Body of pancreas (tissue), 4 donors: Measurements from ENCODE around the gene FRMD5.

Experiments
- POLR2A ChIP-seq, 3 donors: fragments of 450-650 bp; IDR thresholded peaks; one replicate each; pipeline ENCODE4 v1.6.1; 2016; ENCODE audit warnings: antibody characterized with exemption in 3 of 3, mild to moderate bottlenecking in 2 of 3
- TF ChIP-seq, protein P1 (sequence below), 7 experiments: fragments of 450-650 bp in 4 of 7; fragments of 200-600 bp in 3 of 7; sonication (generic) in 3 of 7; IDR thresholded peaks; one replicate each; pipeline ENCODE4 v1.5.1; 2016 to 2019; ENCODE audit warnings: antibody characterized with exemption in 7 of 7

DNA sequence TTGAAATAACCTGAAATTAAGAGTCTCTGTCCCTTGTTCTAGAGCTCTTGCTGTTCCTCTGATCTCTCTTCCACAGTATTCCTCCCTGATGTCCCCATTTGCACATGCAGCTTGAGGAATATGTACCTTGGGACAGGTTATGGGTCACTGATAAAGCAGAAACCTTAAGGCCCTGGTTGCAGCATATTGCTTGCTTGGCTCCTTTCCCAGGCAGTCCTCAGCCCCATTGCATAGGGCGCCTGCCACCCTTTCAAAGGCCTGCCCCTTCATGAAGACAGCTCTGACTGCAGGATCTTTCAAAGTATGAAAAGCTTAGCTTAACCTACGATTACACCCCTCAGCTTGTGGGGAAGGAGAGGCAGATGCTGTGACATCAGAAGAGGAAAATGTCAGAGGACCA is 316.6 kb downstream of the FRMD5 start:
- TF ChIP-seq, protein P1, sequence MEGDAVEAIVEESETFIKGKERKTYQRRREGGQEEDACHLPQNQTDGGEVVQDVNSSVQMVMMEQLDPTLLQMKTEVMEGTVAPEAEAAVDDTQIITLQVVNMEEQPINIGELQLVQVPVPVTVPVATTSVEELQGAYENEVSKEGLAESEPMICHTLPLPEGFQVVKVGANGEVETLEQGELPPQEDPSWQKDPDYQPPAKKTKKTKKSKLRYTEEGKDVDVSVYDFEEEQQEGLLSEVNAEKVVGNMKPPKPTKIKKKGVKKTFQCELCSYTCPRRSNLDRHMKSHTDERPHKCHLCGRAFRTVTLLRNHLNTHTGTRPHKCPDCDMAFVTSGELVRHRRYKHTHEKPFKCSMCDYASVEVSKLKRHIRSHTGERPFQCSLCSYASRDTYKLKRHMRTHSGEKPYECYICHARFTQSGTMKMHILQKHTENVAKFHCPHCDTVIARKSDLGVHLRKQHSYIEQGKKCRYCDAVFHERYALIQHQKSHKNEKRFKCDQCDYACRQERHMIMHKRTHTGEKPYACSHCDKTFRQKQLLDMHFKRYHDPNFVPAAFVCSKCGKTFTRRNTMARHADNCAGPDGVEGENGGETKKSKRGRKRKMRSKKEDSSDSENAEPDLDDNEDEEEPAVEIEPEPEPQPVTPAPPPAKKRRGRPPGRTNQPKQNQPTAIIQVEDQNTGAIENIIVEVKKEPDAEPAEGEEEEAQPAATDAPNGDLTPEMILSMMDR (IDR thresholded peaks at IDR 0.05): no peak
- TF ChIP-seq POLR2A (IDR thresholded peaks at IDR 0.05): no peak
